Thyroid gland (tissue), 4 donors: ENCODE measurements around the gene PNKP.

Experiments
- CTCF ChIP-seq, 6 experiments: fragments of 200-600 bp in 3 of 6; fragments of 450-650 bp in 3 of 6; sonication (generic) in 3 of 6; IDR thresholded peaks; one replicate each; pipeline ENCODE4 v1.5.1; 2016 to 2019; ENCODE audit warnings: antibody characterized with exemption in 6 of 6, mild to moderate bottlenecking in 2 of 6, inconsistent platforms in 1 of 6, moderate library complexity in 1 of 6
- POLR2A ChIP-seq, 2 donors: fragments of 450-650 bp; IDR thresholded peaks; one replicate each; pipeline ENCODE4 v1.6.1; 2017; ENCODE audit warnings: antibody characterized with exemption in 2 of 2, mild to moderate bottlenecking in 2 of 2, moderate library complexity in 1 of 2

GRCh38 chr19:49913720-49914119, 46.3 kb upstream of the PNKP start:
- TF ChIP-seq CTCF (IDR thresholded peaks at IDR 0.05) = no peak
- TF ChIP-seq POLR2A (IDR thresholded peaks at IDR 0.05) = no peak
